Ecto neural progenitor cell (in vitro differentiated cells): Measurements from ENCODE around the gene FSD1.
"Not testable (repeated sequence)": the region's sequence is repeated elsewhere in the genome, so short reads cannot be mapped to it uniquely, and the experiment has no call there.

Source experiments
- DNase-seq: peaks from one replicate; pipeline ENCODE4 v3.0.0-alpha.2; 2018; ENCODE audit warnings: low spot score

Gene FSD1

GRCh38 chr19:4345342-4346019 lies 41.1 kb downstream of the FSD1 start:
- no peak for DNase-seq

DNA sequence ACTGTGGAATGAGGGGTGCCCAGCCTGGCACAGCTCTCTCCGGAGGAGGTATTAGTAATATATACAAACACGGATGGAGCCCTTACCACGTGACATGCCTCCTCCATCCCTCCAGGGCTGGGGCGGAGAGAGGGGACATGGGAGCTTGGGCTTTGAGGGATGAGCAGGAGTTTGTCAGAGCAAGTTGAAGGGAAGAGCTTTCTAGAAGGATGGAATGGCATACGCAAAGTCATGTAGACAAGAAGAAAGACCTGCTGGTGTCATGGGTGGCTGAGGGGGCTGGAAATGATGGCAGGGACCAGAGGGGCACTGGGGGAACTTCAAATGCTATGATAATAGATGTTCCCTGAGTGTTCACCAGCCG lies 41.6 kb downstream of the FSD1 start:
- DNase-seq, result no peak

- no peak for DNase-seq
Observed at GRCh38 chr19:4347521-4347920, 43.1 kb downstream of the FSD1 start.

- DNase-seq, result not testable (repeated sequence)
Observed at GRCh38 chr19:4349225-4349624, 44.8 kb downstream of the FSD1 start.

- no peak for DNase-seq
Observed at GRCh38 chr19:4350111-4350510, 45.7 kb downstream of the FSD1 start.

DNA sequence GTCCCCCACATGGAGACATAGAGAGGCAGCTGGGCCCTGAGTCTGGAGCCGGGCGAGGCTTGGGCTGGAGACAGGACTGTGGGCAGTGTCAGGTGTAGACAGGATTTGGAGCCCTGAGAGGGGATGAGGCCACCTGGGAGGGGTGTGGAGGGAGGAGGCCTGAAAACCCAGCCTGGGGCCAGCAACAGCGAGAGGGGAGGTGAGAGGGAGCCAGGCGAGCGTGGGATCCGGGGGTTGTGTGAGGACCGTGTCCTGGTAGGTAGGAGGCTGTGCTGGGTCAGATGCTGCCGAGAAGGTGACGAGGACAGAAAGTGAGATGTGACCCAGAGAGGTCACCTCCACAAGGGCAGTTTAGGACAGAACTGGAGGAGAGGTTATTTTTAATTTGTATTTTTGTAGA lies 46.3 kb downstream of the FSD1 start:
- DNase-seq, result no peak

DNA sequence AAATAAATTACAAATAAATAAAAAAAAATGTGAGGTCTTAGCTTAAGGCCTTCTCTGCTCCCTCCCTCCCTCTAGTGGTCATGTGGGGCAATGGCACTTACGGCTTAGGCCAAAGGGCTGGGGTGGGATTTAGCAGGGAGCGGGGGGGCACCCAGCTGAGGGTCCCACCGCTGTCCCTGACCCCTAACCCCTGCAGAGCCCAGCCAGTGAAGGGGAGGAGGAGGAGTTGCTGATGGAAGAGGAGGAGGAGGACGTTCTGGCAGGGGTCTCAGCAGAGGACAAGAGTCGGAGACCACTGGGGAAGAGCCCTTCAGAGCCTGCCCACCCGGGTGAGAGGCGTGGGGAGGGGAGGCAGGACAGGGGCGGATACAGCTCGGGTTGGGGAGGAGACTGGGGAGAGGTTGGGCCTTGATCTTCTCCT lies 48.3 kb downstream of the FSD1 start:
- peak; percentile 76 for DNase-seq

DNA sequence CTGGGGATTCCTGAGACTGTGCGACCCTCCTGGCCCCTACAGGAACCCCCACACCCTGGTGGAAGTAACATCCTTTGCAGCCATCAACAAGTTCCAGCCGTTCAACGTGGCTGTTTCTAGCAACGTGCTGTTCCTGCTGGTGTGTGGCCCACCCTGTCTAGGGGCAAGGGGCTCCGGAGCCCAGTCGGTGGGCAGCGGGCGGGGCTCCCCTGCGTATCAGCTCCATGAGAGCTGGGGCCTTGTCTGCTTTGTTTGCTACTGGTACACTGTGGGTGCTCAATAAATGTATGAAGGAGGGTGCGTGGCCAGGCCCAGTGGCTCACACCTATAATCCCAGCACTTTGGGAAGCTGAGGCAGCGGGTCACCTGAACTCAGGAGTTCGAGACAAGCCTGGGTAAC lies 49.9 kb downstream of the FSD1 start:
- no peak for DNase-seq

DNA sequence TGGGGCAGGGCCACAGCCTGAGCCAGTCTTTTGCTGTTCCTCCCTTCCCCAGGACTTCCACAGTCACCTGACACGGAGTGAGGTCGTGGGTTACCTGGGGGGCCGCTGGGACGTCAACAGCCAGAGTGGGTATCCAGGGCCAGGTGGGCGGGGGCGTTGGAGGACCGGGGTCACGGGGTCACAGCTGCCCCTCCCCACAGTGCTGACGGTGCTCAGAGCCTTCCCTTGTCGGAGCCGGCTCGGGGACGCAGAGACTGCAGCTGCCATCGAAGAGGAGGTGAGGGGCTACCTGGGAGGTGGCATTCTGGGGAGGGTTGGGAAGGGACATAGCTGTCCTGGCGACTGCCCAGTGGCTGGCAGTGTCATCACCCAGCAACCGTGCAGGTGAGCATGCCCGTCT lies 50.5 kb downstream of the FSD1 start:
- no peak for DNase-seq

DNA sequence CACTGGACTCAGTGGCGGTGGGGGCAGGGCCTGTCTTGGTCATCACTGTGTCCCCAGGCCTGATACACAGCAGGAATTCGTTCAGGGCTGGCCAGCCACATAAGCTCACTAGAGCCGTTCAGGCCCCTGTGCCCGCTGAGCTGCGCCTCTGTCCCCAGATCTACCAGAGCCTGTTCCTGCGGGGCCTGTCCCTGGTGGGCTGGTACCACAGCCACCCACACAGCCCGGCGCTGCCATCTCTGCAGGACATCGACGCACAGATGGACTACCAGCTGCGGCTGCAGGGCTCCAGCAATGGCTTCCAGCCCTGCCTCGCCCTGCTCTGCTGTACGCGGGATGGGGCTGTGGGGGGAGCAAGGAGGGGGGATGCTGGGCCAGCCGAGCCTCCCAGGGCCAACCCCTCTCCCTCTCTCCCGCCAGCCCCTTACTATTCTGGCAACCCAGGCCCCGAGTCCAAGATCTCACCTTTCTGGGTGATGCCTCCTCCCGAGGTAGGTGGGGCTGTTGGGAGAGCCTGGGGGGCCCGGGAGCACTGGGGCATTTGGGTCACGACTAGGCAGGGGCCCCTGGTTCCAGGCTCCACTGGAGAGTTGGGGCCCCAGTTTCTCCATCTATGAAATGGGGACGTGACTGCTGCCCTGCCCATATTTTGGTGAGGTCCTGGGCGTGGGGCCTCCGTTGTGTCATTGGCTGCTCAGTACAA lies 52.8 kb downstream of the FSD1 start:
- DNase-seq, result no peak

DNA sequence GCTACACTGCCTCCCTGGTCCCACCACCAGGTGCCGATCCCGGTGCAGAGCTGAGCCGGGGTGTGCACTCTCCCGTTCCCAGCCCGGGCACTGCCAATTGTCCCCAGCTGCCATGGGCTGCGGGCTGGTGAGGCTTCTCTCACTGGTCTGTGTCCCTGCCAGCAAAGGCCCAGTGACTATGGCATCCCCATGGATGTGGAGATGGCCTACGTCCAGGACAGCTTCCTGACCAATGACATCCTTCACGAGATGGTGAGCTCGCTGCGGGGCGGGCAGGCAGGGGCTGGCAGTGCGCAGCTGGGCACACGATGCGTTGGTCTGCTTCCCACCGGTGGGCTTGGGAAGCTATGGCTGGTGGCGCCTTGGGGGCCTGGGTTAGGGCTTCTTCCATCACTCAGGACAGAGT lies 53.5 kb downstream of the FSD1 start:
- no peak for DNase-seq

- DNase-seq, result no peak
Observed at GRCh38 chr19:4358709-4359626, 54.6 kb downstream of the FSD1 start.

DNA sequence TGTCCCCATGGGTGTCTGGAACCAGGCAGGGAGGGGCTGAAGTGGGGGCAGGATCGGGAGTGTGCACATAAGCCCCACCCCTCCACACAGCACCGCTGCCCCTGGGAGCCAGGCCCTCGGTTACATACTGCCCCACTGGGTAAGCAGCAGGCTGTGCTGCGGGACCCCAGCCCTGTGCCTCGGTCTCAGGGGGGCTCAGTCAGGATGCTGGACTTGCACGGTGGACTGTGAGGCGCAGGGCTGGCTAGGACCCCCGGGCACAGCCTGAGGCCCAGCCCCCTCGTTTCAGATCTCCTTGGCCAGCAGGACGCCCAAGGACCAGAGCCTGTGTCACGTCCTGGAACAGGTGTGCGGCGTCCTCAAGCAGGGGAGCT lies 55.2 kb downstream of the FSD1 start:
- no peak for DNase-seq

DNA sequence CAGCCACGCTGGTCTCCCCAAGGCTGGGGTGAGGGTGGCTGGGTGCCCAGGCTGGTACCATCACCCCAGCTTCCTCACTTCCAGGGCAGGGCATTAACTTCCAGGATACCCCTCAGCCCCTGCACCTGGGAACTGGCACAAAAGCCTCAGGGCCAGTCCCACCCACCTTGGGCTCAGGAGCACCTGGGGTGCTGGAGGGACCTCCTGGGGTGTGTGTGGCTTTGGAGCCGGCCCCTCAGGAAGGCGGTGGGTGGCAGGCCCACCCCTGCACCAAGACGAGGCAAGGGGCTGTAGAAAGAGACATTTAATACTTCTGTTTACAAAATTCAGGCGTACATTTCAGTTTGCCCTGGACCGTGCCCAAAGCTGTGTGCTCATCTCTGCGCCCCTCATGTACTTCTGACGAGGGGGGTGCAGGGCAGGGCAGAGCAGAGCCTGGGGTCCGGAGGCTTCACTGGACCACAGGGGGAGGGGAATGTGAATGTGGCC lies 55.7 kb downstream of the FSD1 start:
- no peak for DNase-seq

GRCh38 chr19:4360641-4361151 lies 56.3 kb downstream of the FSD1 start:
- no peak for DNase-seq

DNA sequence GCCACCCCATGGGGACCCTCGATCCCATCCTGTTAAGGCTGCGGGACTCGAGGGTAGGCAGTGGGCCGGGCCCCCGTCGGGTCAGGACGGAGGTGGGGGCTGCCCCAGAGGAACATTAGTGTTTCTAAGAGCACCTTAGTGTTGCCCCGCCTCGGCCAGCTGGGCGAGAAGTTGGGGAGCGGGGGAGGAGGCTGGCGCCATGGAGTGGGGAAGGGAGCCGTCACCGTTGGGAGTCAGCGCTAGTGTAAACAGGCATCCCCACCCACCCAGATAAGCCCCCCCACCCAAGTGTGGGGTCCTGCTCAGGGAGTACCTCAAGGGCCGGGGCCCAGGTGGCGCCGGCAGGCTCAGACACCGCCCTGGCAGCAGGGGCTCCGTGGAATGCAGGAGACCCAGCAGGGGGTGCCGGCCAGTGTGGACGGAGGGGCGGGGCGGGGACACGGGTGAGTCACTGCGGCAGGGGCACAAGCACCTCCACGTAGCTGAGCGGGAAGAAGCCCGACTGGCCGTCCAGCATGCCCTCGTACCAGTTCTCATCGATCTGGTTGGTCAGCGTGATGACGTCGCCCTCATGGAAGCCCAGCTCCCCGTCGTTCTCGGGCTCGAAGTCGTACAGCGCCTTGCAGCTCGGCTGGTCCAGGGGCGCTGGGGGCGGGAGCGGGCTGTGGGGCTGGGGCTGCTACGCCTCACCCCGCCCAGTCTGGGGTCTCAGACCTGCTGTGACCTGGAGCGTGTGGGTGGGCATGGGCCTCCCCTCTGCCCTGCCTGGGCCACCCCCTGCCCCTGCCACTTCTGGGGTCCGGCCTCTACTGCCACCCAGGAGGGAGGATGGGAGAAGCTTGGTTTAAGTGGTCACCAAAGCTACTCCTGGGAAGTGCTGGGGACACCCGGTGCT lies 57.0 kb downstream of the FSD1 start:
- no peak for DNase-seq

GRCh38 chr19:4362101-4362828 lies 57.9 kb downstream of the FSD1 start:
- no peak for DNase-seq

DNA sequence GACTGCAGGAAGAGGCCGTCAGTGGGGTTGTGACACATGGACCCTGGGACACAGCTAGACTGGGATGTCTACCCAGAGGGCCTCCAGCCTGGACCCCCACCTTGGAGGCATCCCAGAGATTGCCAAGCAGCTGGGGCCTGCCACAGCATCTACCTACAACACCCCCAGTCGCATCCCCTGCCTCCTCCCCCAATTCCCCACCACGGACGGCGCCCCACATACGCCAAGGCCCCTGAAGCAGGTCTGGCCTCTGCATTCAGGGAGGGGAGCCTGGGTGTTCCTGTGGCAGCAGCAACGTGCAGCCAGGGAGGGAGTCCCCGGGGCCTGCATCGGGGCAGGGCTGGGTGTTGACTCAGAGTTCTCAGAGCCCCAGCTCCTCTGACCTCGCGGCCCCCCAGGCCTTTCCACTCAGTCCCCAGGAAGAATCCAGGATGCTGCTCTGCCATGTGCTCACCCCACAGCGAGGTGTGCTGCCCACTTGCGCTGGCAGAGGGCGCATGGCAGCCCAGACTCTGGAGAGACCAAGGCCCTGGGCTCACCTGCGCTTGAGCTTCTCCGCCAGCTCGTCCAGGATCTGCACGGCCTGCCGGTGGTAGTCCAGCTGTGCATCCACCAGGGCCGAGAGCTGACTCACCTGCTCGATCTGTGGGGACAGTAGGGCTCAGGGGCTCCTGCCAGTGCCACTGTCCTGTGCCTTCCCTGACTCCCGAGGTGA lies 58.6 kb downstream of the FSD1 start:
- no peak for DNase-seq

DNA sequence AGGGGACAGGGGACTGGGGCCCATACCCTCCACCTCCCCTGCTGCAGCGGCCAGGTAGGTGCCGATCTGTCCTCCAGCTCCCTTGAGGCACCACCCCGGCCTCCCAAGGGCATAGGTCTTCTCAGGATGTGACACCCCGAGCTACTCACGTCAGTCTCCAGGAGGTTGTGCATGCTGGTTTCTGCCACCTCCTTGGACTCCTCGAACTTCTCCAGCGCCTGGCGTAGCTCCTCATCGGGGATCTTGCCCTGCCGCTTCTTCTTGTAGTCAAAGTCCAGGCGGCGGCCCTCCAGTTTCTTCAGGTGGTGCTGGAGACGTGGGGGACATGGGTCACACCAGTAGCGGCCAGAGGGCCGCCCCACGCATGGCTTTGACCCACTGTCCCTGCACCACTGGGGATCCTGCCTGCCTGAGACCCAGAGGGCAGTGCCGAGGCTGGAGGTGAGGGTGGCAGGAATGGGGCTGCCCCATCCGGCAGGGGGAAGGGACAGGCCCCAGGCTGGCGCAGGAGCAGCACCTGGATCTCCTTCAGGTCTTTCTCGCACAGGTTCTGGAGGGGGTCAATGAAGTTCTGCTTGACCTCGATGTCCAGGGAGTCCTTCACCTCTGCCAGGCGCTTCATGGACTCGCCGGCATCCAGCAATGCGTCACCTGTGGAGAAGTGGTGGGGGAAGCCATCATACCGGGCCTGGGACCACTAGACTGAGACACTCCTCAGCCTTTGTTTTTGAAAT lies 59.3 kb downstream of the FSD1 start:
- DNase-seq, result no peak
